ENCODE measurements around the gene FXR2. TPM values are rescaled to one million over a fixed set of nuclear protein-coding genes. Genes with fewer than 3 reads are reported as not detected.

The FXR2 gene
- total RNA-seq, 1 donor from 2014 or later, result 111 TPM

GRCh38 chr17:7618608-7619007, 3.9 kb upstream of the FXR2 start:
- no peaks in the 10 kb centered on the region for H3K9me3 ChIP-seq (replicated peaks)
- H3K4me3 ChIP-seq, result no peak overlapping the region

GRCh38 chr17:7615265-7615747, 609 bp upstream of the FXR2 start:
- no peak for TF ChIP-seq CTCF (IDR thresholded peaks at IDR 0.05; ENCODE audit: borderline replicate concordance)
- Histone ChIP-seq H3K27ac (replicated peaks) (peak overlapping the region; percentile 99), H3K27me3 (ENCODE audit: low read depth) (no peaks in the 10 kb centered on the region), H3K4me1 (peaks cover 49% of the 10 kb centered on the region), H3K36me3 (peaks cover 9% of the 10 kb centered on the region), H3K4me3 (peak overlapping the region; percentile 91), H3K9me3 (replicated peaks) (no peaks in the 10 kb centered on the region)
- DNase-seq, result no peak
- intact Hi-C loops (cut with micrococcal nuclease), result no loop called here

More at GRCh38 chr17:7618608-7619007, 3.9 kb upstream of the FXR2 start:
- intact Hi-C loops (cut with micrococcal nuclease), result no loop called here
- H3K4me1 ChIP-seq, result peaks cover 16% of the 10 kb centered on the region
- DNase-seq, result no peak
- no peaks in the 10 kb centered on the region for H3K36me3 ChIP-seq
- H3K27me3 ChIP-seq (ENCODE audit: low read depth), result no peaks in the 10 kb centered on the region
- TF ChIP-seq CTCF (IDR thresholded peaks at IDR 0.05; ENCODE audit: borderline replicate concordance), result no peak
- no peak overlapping the region for H3K27ac ChIP-seq (replicated peaks)

GRCh38 chr17:7613769-7614424, 800 bp downstream of the FXR2 start:
- TF ChIP-seq CTCF (IDR thresholded peaks at IDR 0.05; ENCODE audit: borderline replicate concordance), result no peak
- H3K27ac ChIP-seq (replicated peaks), result peak overlapping the region; percentile 99
- no peak for DNase-seq
- H3K4me3 ChIP-seq, result peak overlapping the region; percentile 91
- peaks cover 9% of the 10 kb centered on the region for H3K36me3 ChIP-seq
- no peaks in the 10 kb centered on the region for H3K9me3 ChIP-seq (replicated peaks)
- intact Hi-C loops (cut with micrococcal nuclease), result no loop called here
- H3K4me1 ChIP-seq, result peaks cover 60% of the 10 kb centered on the region
- no peaks in the 10 kb centered on the region for H3K27me3 ChIP-seq (ENCODE audit: low read depth)

- H3K36me3 ChIP-seq, result peaks cover 9% of the 10 kb centered on the region
- peaks cover 70% of the 10 kb centered on the region for H3K4me1 ChIP-seq
- DNase-seq, result no peak
- H3K27ac ChIP-seq (replicated peaks), result peak overlapping the region; percentile 42
- H3K9me3 ChIP-seq (replicated peaks), result no peaks in the 10 kb centered on the region
- no peaks in the 10 kb centered on the region for H3K27me3 ChIP-seq (ENCODE audit: low read depth)
- peak overlapping the region; percentile 91 for H3K4me3 ChIP-seq
- no peak for TF ChIP-seq CTCF (IDR thresholded peaks at IDR 0.05; ENCODE audit: borderline replicate concordance)
- intact Hi-C loops (cut with micrococcal nuclease), result no loop called here
Observed at GRCh38 chr17:7612294-7612640, 2.4 kb downstream of the FXR2 start.

- intact Hi-C loops (cut with micrococcal nuclease), result no loop called here
- DNase-seq, result no peak
- Histone ChIP-seq H3K4me1 (peaks cover 75% of the 10 kb centered on the region), H3K9me3 (replicated peaks) (no peaks in the 10 kb centered on the region), H3K27ac (replicated peaks) (peak overlapping the region; percentile 42), H3K4me3 (peak overlapping the region; percentile 91), H3K36me3 (peaks cover 9% of the 10 kb centered on the region), H3K27me3 (ENCODE audit: low read depth) (no peaks in the 10 kb centered on the region)
- no peak for TF ChIP-seq CTCF (IDR thresholded peaks at IDR 0.05; ENCODE audit: borderline replicate concordance)
Observed at GRCh38 chr17:7611635-7612293, 2.9 kb downstream of the FXR2 start.

Data from left ventricle myocardium inferior (tissue), 1 donor.